HG03439 (cell line): ENCODE results near the gene PHF14.

Experiments
- ATAC-seq: cut with Tn5 transposase; IDR thresholded peaks from one replicate; pipeline ENCODE4 v1.9.1; 2021; ENCODE audit warnings: mild to moderate bottlenecking, moderate library complexity; ENCODE audit not compliant: unreplicated experiment

Gene PHF14

DNA sequence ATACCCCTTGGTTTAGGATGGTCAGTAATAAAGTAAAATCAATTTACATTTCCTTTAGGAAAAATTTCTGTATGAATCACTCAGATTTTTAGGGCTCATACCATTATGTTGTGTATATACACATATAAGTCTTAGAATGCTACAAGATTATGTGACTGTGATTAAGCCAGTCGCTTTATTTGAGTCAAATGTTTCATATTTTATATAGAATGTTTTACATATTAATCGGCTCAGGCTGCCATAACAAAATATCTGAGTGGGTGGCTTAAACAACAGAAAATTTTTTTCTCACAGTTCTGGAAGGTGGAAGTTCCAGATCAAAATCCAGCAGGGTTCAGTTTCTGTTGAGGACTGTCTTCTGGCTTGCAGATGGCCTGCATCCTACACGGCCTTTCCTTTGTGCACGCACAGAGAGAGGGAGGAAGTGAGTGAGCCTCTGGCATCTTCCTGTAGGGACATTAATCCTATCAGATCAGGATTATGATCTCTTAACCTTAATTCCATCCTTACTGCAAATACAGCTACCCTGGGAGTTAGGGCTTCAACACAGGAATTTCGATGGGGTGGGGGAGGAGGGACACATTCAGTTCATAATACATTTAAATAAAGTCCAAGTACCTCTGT is 198.0 kb downstream of the PHF14 start:
- no peak for ATAC-seq

GRCh38 chr7:11172835-11173234 is 199.2 kb downstream of the PHF14 start:
- no peak for ATAC-seq

GRCh38 chr7:11175371-11175770 is 201.7 kb downstream of the PHF14 start:
- ATAC-seq = no peak

- ATAC-seq = no peak
Observed at GRCh38 chr7:11175887-11176286, 202.2 kb downstream of the PHF14 start.

DNA sequence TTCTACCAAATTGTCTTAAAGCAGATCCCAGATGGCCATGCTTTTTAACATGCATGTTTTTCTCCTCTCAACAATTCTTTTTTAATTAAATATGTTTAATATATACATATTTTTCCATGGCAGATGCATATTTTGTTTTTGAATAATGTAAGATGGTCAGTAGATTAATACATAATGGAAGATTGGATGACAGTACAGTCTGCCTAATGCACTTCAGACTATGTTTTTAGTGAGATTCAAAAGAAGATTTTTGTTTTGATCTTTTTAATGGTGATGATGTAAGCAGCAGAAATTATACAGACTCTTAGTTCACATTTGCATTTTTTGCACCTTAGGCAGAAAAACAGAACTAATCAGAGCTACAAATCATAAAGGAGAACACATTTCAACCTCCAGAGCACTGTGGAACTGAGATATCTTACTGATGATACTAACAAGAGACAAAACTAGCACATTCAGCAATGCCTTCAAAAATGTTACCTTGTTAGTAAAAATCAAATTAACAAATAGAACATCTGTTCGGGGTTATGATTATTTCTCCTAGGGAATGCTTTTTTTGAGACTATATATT is 203.4 kb downstream of the PHF14 start:
- ATAC-seq = no peak

DNA sequence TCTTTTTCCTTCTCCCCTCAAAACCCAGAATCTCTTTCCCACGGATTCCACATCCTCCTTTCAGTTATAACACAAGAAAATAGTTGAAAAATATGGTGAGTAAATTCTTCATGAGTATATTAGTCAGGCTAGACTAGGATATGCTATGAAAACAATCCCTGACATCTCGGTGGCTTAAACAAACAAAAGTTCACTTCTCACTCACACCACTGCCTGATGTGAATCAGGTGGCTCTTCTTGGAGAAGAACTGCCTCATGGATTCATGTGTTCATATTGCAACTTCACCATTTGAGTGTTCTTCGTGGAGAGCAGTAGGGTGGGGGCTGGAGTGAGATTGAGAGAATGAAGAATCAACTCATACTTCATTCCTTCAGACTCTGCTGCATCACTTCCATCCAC is 204.1 kb downstream of the PHF14 start:
- no peak for ATAC-seq

DNA sequence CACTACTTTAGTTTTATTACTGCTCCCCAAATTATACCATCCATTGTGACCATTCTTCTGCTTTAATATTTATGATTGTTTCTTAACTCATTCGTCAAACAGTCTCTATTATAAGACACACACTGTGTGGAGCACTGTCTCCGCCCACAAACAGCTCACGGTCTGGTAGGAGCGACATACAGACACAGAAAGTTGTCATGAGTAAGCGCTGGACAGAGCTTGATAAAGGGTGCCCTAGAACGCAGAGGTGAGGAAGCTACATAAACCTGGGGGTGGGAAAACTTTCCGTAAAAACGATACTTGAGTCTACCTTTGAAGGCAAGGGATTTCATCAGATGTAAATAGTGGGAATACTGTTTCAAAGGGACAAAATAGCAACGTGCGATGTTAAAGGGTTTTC is 207.9 kb downstream of the PHF14 start:
- ATAC-seq = no peak

DNA sequence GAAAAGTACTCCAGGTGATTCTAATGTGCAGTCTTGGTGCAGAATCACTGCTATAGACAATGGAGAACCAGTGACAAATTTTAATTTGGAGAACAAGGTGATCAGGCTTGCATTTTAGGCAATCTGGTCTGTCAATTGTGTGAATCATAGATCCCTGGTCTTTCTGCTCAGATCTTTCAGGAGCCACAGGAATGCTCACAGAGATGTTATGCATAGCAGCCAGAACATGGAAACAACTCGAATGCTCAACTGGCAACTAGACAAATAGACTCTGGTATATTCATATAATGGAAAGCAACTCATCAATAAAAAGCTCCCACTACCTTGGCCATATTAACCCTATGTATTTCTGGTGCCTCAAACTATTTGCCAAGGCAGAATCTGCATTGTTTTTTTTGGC is 209.1 kb downstream of the PHF14 start:
- ATAC-seq = no peak

GRCh38 chr7:11185179-11185815 is 211.6 kb downstream of the PHF14 start:
- ATAC-seq = no peak

GRCh38 chr7:11188529-11189310 is 215.0 kb downstream of the PHF14 start:
- no peak for ATAC-seq

- no peak for ATAC-seq
Observed at GRCh38 chr7:11191081-11191480, 217.4 kb downstream of the PHF14 start.

DNA sequence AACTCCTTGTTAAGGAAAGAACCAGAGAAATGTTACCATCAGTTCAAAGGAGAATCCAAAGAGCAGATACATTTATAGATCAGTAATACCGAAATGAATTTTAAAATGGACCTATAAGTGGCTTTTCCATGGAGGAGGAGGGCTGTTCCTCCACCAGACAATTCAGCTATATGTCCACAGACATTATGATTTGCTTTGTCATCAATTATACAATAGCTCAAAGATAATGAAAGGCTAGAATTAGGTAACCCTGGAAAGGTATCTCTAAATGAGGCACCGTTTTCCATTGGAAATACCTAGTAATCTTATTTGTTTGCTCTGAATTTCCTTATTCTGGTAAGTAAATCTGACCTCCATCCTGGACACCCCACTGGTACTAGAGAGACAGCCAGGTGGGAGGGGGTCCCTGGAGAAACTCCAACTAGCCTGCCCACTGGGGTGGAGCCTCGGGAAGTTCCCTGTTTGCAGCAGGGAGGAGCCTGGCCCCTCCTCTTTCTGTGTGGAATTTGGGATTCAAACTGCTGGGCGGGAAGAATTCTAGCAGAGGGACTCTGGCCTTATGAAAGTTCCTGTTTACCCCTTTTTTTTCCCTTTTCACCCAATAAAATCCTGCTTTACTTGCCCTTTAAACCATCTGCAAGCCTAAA is 218.0 kb downstream of the PHF14 start:
- ATAC-seq = no peak

GRCh38 chr7:11192506-11192905 is 218.8 kb downstream of the PHF14 start:
- no peak for ATAC-seq

DNA sequence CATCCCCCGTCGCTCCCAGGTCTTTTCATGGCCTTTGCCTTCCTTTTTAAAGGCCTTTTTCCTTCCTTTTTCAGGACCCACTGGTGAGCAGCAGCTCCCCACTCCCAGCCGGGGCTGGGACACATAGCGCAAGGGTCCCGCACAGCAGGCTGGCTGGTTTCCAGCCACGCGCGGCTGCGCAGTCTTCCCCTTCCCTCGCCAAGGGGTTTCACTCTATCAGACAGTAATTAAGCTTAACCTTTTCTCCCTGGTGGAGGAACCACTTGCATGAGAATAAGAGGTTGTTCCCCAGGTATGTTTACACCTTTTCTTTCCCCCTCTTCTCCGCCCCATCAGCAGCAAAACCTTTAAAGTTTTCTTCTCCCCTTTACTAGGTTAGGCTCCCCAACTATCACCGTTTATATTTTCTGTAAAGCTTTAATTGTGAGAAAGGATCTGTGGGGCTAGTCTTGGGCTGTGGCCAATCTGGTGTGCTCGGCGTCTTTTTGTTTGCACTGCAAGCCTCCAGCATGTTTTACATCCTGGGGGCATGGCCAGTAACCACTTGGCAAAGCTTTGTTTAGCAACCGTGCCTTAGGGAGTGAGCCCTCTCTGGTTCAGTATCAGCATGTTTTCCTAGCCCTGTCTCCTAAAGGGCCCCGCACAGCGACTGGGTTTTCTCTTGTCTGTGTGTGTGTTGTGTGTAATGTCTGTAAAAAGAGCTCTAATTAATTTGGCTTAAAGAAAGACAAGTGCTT is 219.6 kb downstream of the PHF14 start:
- no peak for ATAC-seq

DNA sequence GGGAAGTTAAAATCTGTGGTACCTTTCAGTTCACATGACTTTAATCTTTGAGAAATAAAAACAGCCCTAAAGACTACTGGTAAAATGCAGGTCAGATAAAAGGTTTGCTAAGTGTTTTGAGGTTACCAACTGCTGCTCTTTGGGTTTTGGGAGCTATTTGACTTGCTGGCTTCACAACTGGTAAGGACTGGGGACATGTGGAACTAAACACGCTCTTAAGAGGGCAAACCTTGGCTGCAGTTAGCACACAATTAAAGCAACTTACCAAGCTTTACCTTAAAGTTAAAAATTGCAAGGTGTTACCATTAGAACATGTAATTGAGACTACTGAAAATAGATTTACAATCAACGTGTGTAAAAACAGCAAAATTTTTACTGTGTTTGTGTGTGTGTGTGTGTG is 220.2 kb downstream of the PHF14 start:
- no peak for ATAC-seq

- ATAC-seq = no peak
Observed at GRCh38 chr7:11194492-11194891, 220.8 kb downstream of the PHF14 start.

DNA sequence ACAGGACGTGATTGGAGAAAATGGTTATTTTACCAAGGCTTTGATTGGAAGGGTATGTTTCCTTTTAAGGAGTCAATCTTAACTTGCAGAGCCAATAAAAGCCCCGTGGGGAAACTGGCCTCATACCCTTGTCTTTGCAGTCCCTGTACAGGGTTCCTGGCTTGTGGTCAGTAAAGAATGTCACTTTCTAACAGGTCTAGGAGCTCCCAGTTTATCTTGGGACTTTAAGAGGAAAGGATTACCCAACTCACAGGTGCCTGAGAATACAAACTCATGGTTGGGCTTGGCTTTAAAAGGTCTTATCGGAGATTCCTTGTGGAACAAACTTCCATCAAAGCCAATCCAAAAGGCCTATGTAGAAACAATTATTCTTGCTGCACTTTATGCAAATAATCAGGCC is 221.8 kb downstream of the PHF14 start:
- no peak for ATAC-seq

DNA sequence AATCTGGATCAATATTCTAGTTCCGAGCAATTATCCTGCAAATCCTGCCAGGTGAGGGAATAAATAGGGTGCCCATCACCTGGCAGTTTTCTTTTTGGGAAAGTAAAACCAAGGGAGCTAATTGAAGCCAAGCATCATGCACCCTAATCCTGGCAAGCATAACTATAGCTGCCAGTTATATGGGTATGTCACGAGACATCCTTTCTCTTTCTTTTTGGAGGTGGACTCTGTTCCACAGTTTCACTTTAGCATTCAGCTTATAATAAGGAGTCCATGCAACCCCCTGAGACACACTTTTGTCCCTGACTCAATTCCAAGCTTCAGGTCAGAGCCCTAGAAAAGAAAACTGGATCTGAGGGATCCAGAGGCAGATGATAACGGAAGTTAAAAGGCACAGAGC is 222.5 kb downstream of the PHF14 start:
- no peak for ATAC-seq

GRCh38 chr7:11203224-11203623 is 229.6 kb downstream of the PHF14 start:
- no peak for ATAC-seq

- no peak for ATAC-seq
Observed at GRCh38 chr7:11203683-11204082, 230.0 kb downstream of the PHF14 start.
